ENCODE measurements around the gene GRAP2.

The GRAP2 gene

DNA sequence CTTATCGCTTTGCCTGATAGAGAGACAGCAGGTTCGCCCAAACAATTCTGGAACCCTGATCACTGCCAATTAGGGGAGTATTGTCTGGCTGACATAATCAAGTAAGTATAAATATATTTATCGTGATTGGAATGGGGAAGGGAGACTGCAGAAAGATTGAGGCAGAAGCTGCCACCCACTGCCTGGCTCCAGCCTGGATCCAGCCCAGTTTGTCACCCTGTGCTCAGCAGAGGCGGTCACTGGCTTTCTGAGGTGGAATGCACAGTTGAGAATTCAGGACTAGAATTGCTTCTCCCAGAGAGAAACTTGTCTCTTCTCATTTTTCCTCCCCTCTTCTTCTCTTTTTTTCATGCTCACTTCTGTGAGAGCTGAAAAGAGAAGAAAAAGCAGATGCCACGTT is 25.9 kb downstream of the GRAP2 start:
- DNase-seq = no peak

DNA sequence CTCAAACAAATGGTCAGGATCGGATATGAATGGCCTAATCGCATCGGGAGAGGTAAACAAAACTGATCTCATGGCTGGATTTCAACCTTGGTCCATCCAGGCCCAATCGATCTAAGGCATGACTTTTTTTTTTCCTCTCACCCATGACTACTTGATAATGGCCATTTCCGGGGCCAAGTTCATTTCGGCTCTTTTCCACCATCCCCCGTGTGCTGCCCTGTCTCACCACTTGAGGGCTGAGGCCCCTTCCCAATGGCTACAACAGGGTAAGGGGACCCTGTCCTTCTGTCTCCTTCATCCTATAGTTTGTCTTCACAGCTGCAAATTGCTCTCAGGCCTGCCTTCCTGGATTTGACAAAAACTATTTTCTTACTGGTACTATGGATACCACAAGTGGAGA is 26.7 kb downstream of the GRAP2 start:
- peak; percentile 64 for DNase-seq

DNA sequence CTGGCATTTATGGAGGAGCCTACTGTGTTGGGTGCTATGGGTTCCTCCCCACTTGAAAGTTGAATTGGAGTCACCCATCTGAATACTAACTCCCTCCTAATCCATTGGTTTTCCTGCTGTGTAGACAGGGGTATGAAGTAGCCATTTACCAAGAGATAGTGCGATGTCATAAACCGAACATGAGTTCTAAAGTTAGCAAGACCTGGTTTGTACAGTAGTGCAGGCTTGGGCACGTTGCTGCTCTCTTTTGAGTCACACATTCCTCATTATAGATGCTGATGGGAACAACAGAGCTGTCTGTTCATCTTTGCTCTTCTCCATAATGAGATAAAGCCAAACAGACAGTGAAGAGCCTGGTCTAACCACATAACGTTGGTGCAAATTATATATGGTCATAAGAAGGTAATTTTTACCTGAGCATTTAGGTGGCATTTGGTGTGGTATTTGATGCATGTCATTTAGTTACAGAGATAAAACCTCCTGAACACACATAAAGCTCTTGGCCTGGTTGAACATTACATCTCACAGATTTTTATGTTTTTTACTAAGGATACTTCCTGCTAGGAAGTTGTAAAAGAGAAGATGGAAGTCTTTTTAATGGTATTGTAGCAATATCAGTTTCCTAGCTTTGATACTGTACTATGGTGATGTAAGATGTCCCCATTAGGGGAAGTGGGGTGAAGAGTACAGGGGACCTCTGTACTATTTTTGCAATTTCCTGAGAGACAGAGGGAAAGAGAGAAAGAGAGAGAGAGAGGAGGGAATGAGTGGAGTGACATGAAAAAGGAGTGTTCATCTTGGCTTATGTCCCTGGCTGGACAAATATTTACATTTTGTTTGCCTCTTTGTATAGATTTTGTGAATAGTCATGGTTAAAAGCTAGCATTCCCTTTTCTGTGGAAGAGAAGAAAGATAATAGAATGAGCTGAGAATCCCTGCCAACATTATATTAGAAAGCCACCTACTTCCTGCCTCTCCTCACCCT is 27.9 kb downstream of the GRAP2 start:
- DNase-seq = no peak

DNA sequence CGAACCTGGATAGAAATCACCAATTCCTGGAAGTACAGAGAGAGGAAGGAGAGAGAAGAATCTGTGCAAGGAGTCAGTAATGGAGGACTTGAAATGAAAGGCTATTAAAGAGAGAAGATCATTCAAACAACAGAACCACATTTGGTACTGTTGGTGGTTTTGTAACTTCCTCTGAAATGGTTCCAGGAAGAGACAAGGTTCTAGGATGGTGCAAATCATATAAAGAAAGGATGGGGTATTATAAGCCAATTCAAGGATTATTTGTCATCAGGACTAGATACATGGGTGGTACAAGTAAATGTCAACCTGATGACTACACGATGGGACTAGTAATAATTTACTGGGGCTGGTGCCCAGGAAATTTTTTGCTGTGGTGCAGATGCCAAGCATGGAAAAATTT is 30.4 kb downstream of the GRAP2 start:
- no peak for DNase-seq

DNA sequence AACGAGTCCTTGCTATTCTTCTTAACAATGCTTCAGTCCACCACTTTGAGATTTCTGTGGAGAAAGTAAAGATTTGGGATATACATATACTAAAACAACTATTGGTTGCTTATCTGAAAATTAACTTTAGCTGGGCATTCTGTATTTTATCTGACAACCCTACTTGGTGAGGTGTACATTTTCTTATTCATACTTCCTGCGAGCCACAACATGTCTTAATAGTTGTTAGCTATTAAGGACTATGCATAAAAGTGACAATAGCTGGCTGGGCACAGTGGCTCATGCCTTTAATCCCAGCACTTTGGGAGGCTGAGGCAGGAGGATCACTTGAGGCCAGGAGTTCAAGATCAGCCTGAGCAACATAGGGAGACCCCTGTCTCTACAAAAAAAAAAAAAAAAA is 31.3 kb downstream of the GRAP2 start:
- no peak for DNase-seq

DNA sequence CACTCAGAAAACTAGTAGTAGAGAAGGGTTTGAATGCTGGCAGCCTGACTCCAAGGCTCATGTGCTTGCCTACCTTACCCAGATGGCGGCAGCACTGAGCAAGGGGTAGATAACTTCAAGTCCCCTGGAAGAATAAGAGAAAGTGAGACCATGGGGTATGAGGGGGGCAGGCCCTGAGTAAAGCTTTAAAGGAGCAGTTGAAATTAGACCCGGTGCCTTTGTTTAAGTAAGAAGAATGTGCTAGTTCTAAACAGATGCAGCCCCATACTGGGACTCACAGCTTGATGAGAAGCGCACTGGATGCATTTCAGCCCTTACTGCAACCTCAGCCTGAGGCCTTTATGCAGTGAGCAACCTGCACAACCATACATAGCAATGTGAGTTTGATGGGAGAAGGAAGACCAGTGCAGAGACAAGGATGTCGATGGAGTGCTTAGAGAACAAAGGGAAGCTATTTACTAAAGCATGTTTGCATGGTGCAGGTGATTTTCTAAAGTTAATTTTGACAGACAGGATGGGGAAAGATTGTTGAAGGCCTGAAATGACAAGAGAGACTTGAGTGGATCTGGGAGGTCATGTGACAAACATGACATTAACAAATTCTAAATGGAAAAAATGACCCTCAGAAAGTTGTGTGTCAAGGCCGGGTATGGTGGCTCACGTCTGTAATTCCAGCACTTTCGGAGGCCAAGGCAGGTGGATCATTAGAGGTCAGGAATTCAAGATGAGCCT is 32.2 kb downstream of the GRAP2 start:
- peak; percentile 78 for DNase-seq

DNA sequence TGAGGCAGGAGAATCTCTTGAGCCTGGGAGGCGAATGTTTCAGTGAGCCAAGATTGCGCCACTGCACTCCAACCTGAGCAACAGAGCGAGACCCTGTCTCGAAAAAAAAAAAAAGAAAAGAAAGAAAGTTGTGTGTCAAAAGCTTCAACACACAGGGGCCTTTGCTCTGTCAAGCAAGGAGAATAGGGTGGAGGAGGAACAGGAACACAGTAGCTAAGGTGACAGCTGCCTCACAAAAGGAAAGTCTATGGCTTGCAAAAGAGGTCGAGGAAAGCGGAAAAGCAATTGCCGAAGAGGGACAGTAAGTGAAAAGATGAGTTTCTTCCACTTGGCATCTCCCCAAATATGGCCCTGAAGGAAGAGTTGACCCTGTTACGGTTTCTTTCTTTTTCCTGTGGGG is 32.9 kb downstream of the GRAP2 start:
- DNase-seq = no peak

DNA sequence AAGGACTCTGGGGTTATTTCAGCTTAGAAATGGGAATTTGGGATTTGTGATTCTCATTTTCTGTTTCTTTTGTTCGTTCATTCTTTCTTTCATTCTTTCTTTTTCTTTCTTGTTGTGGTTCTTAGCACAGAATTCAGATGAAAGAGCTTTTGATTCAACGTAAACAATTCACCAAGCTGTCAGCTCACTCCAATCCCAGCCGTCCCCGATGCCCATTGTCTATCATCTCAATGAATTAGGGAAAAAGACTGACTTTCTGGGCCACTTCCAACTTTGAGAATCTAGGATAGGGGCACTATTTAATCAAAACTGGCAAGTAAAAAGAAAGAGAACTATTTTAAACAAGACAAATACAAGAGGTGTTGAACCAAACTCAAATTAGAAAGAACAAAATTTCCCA is 34.2 kb downstream of the GRAP2 start:
- no peak for DNase-seq

DNA sequence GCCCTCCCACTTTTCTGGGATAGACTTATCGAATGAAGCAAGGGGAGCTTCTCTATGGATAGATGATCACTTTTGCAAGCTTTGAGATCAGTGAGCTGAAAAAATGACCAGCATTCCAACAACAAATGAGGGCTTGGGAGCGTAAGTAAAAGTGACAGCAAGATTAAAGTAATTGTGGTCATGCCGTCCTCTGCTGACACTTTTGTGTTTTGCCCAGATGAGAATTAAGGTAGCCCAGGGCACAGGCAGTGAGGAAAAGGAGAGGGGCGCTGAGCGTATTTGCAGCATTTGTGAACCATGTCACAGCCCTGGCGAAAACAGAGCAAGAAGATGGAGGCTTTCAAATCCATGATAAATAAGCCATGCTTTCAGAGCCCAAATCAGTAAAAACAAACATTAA is 34.7 kb downstream of the GRAP2 start:
- DNase-seq = no peak

DNA sequence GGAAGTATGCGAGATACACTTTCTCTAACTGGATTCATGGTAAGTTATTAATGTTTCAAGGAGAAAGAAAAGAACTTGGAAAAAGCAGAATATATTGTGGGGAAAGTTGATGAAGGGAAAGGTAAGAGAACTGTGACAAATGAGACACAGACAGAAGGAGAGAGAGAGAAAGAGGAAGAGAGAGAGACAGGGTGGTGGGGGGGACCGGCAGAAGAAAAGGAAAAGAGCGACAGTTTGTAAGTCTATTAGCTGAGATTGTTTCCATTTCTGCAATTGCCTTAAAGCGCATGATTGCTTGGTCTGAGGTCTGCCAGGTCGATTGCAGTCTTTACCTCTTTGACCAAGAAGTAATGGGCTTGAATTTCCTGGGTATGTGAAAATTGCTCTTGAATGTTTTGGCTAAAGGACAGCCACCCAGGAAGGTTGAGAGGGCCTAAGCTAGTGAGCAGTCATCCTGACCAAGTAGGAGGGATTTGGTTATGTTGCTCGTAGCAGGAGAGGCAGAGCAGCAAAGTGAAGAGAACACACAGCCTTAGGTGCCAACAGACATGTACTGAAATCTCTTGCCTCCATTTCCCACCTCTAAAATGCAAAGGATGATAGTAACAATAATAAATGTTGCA is 35.8 kb downstream of the GRAP2 start:
- DNase-seq = no peak

DNA sequence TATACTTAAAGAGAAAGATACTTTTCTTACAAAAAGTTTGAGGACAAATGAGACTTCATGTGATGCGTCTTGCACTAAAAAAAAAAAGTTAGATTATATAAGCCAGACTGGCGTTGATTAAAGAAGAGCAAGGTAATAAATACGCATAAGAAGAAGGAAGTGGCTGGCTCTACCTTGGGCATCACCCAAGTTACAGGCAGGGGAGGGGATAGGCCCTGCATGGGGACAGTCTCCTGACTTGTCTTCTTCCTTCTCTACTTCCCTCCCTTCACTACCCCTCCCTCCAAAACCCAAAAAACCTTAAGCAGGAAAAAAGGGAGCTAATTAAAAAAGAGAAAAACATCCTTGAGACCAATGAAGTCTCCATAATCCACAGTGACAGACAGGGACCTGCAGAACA is 37.0 kb downstream of the GRAP2 start:
- no peak for DNase-seq

DNA sequence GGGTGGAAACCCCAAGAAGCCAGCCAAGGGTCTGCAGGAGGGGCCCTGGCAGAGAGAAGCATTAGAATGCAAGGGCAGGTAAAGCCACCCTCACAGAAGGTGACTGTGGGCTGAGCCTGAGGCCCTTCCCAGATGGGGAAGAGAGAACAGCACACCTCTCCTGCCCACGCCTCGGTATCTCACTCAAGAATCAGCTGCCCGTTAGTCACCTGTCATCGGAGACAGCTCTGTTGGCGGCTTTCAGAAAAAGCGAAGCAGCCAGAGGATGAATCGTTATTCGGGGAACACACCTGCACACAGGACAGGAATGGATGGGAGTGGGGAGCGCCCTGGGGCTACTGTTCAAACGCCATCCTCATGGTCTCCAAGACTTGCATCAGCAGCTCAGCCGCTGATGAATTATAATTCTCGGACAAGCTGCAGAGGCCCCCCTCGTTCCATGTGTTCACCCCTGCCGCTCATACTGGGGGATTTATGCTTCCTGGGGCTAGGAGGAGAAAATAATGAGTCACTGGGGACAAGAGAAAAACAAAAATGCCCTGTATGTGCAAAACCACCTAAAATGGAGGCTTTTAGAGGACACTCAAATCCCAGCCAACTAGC is 37.7 kb downstream of the GRAP2 start:
- peak; percentile 39 for DNase-seq

DNA sequence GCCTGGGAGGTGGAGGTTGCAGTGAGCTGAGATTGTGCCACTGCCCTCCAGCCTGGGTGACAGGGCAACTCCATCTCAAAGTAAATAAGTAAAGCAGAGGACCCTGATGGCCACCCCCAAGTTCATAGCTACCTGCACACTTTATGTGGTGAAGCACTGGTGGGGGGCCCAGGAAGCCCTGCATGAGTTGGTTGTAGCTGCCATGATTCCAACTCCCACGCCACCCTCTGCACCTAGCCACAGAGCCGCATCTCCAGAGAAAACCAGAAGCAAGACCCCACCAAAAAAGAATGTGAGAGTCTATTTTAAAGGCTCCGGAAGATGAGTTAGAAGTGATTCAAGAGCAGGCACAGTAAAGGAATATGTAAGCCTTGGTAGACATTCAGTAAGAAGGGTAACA is 38.9 kb downstream of the GRAP2 start:
- DNase-seq = no peak

DNA sequence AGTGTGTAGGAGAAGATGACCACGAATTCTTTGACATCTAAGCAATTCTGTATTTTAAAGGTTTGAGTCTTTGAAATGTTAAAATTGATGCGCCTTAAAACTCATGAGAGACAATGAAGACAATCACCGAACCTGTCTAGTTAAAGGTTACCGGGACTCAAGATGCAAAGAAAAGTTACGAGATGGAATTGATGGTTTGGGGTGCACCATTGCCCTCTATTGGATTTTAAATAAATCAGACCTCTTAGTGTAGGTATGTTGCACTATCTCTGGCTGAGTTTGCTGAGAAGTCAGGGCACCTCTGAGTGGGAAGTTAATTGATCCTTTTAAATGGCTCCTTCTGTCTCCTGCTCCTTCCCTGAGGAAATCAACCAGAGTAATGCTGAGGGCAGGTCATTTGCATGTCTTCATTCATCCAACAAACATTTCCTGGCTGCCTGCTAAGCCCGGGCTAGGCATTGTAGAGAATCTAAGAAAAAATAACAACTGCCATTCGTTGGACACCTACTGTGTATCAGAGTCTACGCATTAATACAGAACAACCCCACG is 39.9 kb downstream of the GRAP2 start:
- no peak for DNase-seq

DNA sequence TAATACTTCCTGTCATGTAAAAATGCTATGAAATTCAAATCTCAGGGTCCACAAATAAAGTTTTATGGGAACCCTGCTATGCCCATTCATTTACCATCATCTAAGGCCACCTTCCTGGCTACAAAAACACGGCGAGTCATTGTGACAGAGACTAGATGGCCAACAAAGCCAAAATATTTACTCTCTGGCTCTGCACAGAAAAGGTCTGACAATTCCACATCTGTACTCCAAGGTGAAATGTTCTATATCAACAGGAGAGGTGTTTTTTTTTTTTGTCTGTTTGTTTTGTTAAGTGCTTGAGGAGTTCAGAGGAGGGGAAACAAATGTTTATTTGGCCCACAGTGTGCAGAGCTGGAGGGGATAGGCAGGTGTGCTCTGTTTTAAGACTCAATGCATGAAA is 40.7 kb downstream of the GRAP2 start:
- no peak for DNase-seq

DNA sequence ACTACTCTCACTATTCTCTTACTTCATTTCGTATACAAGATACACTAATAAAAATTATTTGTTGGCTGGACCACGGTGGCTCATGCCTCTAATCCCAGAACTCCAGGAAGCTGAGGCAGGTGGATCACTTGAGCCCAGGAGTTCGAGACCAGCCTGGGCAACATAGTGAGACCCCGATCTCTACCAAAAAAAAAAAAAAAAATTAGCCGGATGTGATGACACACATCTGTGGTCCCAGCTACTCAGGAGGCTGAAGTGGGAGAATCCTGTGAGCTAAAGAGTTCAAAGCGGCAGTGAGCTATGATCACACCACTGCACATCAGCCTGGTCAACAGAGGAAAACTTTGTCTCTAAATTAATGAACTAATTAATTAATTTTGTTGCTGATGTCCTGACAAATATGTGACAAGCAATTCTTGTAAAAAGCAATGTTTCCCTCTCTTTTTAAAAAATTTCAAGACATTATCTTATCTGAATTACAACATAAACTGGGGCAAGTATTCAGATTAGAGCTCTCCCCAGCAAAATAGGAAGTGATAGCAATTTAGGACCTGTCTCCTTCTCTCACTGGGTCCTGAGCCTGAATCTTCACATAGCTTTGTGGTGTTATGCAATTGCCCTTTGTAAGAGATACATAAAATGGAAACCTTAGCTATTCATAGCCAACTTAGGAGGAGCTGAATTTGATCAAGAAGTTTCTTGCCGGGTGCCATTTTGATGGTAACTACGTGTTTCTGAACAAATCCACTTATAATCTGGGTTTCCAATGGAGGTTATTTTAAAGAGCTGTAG is 41.8 kb downstream of the GRAP2 start:
- no peak for DNase-seq

DNA sequence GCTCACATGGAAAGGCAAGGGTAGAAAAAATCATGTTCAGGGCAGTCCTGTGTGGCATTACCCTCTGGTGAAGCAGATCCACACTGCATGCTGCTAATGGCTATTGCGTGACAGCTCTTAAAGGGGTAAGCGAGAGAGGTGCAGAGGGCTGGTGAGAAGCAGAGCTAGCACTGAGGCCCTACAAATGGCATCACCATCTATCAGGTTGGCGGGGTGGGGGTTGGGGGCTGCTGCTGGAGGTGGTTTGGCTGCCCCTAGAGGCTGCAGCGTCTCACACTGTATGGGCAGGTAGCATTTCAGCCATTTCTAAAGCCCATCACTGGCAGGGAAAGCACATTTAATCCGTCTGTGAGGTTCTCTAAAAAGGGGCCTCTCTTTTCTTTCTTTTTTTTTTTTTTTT is 42.5 kb downstream of the GRAP2 start:
- no peak for DNase-seq

DNA sequence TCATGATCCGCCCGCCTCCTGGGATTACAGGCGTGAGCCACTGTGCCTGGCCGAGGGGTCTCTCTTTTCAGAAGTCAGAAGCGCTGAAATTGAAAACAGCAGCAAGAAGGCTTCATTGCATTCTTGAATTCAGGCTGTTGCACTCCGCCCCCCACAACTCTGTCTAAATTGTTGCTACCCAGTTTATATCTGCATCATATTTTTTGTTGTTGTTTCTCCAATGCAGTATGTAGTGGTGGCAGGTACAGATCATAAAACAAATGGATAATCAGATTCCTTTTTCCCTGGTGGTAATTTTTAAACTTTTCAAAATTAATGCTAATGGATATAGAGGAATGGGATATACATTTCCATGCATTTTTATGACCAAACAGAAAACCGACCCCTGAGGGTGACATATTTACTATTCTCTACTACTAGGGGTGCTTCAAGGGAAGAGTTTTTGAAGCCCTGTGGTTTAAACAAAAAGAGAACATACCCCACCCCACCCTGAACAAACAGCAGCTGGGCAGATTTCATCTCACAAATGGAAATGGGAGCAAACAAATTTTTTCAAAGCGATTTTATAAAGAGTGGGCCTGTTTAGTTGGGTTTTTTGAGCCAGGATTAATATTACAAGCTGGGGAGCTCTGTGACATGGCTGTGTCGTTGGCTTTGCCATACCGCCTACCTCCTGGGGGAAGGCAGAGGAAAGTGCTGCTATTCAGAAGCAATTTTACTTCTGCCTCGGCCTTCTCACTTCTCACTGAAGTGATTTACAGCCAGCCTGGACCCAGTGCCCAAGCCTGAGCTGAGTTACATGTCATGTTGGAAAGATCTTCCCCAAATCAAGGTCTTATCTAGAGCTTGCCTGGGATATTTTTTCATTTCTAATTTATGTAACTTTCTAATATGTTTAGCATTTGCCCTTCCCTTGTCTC is 43.3 kb downstream of the GRAP2 start:
- DNase-seq = no peak

DNA sequence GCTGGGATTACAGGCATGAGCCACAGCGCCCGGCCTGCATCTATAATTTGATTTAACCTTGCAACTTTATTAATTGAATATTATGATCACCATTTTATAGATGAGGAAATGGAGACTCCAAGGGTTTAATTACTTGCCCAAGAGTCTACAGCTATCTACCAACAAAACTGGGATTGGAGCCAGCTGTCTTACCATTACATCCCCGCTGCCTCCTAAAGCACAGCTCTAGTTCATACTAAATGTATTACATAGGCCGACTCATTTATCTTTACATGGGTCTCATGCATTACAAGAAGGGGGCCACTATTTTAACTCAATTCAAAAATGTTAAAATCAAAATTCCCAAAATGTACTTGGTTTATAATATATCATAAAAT is 45.2 kb downstream of the GRAP2 start:
- no peak for DNase-seq

DNA sequence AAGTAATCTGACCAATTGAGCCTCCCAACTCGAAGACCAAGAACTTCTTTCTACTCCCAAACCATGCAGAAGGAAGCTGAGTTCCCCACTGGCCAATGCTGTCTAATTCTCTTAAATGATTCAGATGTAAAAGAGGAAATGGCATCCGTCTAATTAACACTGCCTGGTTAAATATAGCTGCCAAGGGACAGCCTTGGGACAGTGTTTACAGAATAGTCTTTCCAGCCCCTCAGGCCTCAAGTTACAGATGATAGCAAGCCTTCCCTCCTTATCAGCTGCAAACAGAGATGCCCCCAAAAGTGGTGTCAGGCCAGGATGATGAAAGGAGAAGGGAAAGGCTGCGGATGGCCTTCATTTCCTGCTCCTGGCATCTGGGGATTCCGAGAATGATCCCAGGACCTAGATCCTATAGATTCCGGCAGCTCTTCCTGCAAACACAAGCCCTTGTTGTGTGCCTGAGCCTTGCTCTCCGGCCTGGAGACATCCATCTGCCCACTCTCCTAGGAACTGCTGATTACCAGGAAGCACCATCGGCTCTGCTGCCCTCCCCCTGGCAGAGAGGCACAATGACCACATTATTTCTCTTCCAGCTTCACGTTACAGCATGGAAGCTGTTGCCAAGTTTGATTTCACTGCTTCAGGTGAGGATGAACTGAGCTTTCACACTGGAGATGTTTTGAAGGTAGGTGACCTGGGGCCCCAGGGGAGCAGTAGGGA is 45.8 kb downstream of the GRAP2 start:
- no peak for DNase-seq
